GM12878 (cell line): Measurements from ENCODE around the gene TMEM94. TPM values are rescaled to one million over a fixed set of nuclear protein-coding genes. Genes with fewer than 3 reads are reported as not detected.

Source experiments
- ATF7 ChIP-seq: fragments of 450-650 bp; IDR thresholded peaks from 2 replicates; pipeline ENCODE4 v1.6.1; 2016; ENCODE audit warnings: low read depth, mild to moderate bottlenecking
- BHLHE40 ChIP-seq, 2 experiments: fragments of 450-650 bp in 1 of 2; IDR thresholded peaks; 2 replicates each; pipeline ENCODE4 v1.6.1; 2011 to 2017; ENCODE audit warnings: low read depth in 2 of 2, borderline replicate concordance in 1 of 2, improper control_type of control experiment in 1 of 2, low read length in 1 of 2, mild to moderate bottlenecking in 1 of 2
- CBX3 ChIP-seq: fragments of 200-600 bp; sonication (generic); IDR thresholded peaks from 2 replicates; pipeline ENCODE4 v1.6.1; 2016; ENCODE audit warnings: low read depth, borderline replicate concordance
- CREM ChIP-seq: IDR thresholded peaks from 2 replicates; pipeline ENCODE4 v1.6.1; 2014; ENCODE audit warnings: antibody characterized with exemption, low read depth
- FOS ChIP-seq: IDR thresholded peaks from 3 replicates; pipeline ENCODE4 v1.6.1; 2011; ENCODE audit warnings: borderline replicate concordance; ENCODE audit not compliant: insufficient read length; ENCODE audit errors: extremely low read depth
- HCFC1 ChIP-seq: fragments of 150-350 bp; IDR thresholded peaks from 2 replicates; pipeline ENCODE4 v1.6.1; 2014; ENCODE audit warnings: low read length
- KDM1A ChIP-seq: fragments of 200-600 bp; sonication (generic); IDR thresholded peaks from 2 replicates; pipeline ENCODE4 v1.6.1; 2016; ENCODE audit warnings: borderline replicate concordance
- LARP7 ChIP-seq: fragments of 450-650 bp; IDR thresholded peaks from 2 replicates; pipeline ENCODE4 v1.6.1; 2017; ENCODE audit warnings: mild to moderate bottlenecking
- NBN ChIP-seq: fragments of 450-650 bp; IDR thresholded peaks from 2 replicates; pipeline ENCODE4 v1.6.1; 2016
- NR2C1 ChIP-seq: fragments of 450-650 bp; IDR thresholded peaks from 2 replicates; pipeline ENCODE4 v1.6.1; 2017; ENCODE audit warnings: antibody characterized with exemption, mild to moderate bottlenecking, moderate library complexity
- NR2F1 ChIP-seq: fragments of 450-650 bp; conservative IDR thresholded peaks from 2 replicates; pipeline ENCODE4 v1.6.1; 2017; ENCODE audit warnings: mild to moderate bottlenecking
- POLR2AphosphoS5 ChIP-seq: IDR thresholded peaks from 2 replicates; pipeline ENCODE4 v1.6.1; 2011; ENCODE audit warnings: mild to moderate bottlenecking, low read length, inconsistent platforms
- PRDM15 ChIP-seq: fragments of 450-650 bp; formaldehyde crosslinking; IDR thresholded peaks from 2 replicates; pipeline ENCODE4 v1.4.0; 2020; ENCODE audit warnings: mild to moderate bottlenecking, moderate library complexity
- RUNX3 ChIP-seq: IDR thresholded peaks from 2 replicates; pipeline ENCODE4 v1.6.1; 2012; ENCODE audit warnings: low read length, inconsistent platforms
- SIN3A ChIP-seq: IDR thresholded peaks from 2 replicates; pipeline ENCODE4 v1.6.1; 2012; ENCODE audit warnings: low read depth, low read length, improper control_type of control experiment
- SIX5 ChIP-seq: IDR thresholded peaks from 2 replicates; pipeline ENCODE4 v1.6.1; 2011; ENCODE audit warnings: mild to moderate bottlenecking, low read depth, low read length, moderate library complexity; ENCODE audit not compliant: severe bottlenecking
- TAF1 ChIP-seq: IDR thresholded peaks from 2 replicates; pipeline ENCODE4 v1.6.1; 2011; ENCODE audit warnings: mild to moderate bottlenecking, low read depth, low read length, borderline replicate concordance
- ZBTB33 ChIP-seq: fragments of 450-650 bp; IDR thresholded peaks from 2 replicates; pipeline ENCODE4 v1.6.1; 2017; ENCODE audit warnings: mild to moderate bottlenecking
- polyA plus RNA-seq, 11 experiments: library from polyadenylated mRNA; depleted of rRNA in 4 of 11; unstranded in 6 of 11; stranded (reverse) in 5 of 11; fragments of >200 nt; fragmentation: Nextera tagmentation in 4 of 11; fragmentation: Illumina TruSeq in 1 of 11; extraction: Ambion mirVana in 4 of 11; extraction: Trizol in 1 of 11; gene quantifications; 1 replicate in 1 of 11; 2 replicates in 10 of 11; pipeline versions ENCODE4 v1.2.1 to v1.2.3, GENCODE V29; 2011 to 2016; ENCODE audit warnings: inconsistent platforms in 2 of 11, missing spikeins in 2 of 11, low read depth in 1 of 11
- total RNA-seq, 4 experiments: library from RNA; depleted of rRNA in 3 of 4; stranded (reverse); fragments of >200 nt in 3 of 4; fragmentation: Illumina TruSeq in 1 of 4; extraction: Trizol in 1 of 4; gene quantifications; 2 replicates each; pipeline versions ENCODE4 v1.2.1 to v1.2.3, GENCODE V29; 2013 to 2021
- TF ChIP-seq, protein P1 (sequence below): fragments of 450-650 bp; IDR thresholded peaks from 2 replicates; pipeline ENCODE4 v1.6.1; 2014; ENCODE audit warnings: mild to moderate bottlenecking
- TF ChIP-seq, protein P2 (sequence below): fragments of 450-650 bp; IDR thresholded peaks from 2 replicates; pipeline ENCODE4 v1.6.1; 2018; ENCODE audit warnings: borderline replicate concordance, mild to moderate bottlenecking; ENCODE audit not compliant: partially characterized antibody

TMEM94 gene
- total and polyA plus RNA-seq, 10 of the 15 experiments (the other 5 are each of a cell fraction or from before 2014, with no cell fraction given), result 0.31 to 70.7 (median 24.4) TPM

GRCh38 chr17:75456417-75457046 is at the start of gene TMEM94 (continued):
- TF ChIP-seq, protein P1, sequence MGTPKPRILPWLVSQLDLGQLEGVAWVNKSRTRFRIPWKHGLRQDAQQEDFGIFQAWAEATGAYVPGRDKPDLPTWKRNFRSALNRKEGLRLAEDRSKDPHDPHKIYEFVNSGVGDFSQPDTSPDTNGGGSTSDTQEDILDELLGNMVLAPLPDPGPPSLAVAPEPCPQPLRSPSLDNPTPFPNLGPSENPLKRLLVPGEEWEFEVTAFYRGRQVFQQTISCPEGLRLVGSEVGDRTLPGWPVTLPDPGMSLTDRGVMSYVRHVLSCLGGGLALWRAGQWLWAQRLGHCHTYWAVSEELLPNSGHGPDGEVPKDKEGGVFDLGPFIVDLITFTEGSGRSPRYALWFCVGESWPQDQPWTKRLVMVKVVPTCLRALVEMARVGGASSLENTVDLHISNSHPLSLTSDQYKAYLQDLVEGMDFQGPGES, result peak; percentile 98
- TF ChIP-seq ATF7 (peak; percentile 64), NR2F1 (no peak), PRDM15 (no peak), BHLHE40 (IDR thresholded peaks at IDR 0.05; ENCODE audit: borderline replicate concordance in 1 of 2, low read depth in 2 of 2, low read length in 1 of 2) (no peak; a peak in 1 of 4 replicates), LARP7 (peak; percentile 31; the same call in 1 of the 2 replicates), KDM1A (no peak), NBN (0 out of 2 replicates have a peak, but pooled peaks have one; percentile 65), ZBTB33 (no peak), FOS (peak; percentile 93), RUNX3 (peak; percentile 54; the same call in 1 of the 2 replicates), CREM (peak; percentile 80), CBX3 (no peak), SIN3A (0 out of 2 replicates have a peak, but pooled peaks have one; percentile 26), HCFC1 (peak; percentile 92), TAF1 (peak; percentile 94), POLR2AphosphoS5 (peak; percentile 76), SIX5 (peak; percentile 82), NR2C1 (peak; percentile 79)
- TF ChIP-seq, protein P2, sequence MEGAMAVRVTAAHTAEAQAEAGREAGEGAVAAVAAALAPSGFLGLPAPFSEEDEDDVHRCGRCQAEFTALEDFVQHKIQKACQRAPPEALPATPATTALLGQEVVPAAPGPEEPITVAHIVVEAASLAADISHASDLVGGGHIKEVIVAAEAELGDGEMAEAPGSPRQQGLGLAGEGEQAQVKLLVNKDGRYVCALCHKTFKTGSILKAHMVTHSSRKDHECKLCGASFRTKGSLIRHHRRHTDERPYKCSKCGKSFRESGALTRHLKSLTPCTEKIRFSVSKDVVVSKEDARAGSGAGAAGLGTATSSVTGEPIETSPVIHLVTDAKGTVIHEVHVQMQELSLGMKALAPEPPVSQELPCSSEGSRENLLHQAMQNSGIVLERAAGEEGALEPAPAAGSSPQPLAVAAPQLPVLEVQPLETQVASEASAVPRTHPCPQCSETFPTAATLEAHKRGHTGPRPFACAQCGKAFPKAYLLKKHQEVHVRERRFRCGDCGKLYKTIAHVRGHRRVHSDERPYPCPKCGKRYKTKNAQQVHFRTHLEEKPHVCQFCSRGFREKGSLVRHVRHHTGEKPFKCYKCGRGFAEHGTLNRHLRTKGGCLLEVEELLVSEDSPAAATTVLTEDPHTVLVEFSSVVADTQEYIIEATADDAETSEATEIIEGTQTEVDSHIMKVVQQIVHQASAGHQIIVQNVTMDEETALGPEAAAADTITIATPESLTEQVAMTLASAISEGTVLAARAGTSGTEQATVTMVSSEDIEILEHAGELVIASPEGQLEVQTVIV, result peak; percentile 95
